GM12878 (cell line): Measurements from ENCODE around the gene TXNL4A. TPM values are rescaled to one million over a fixed set of nuclear protein-coding genes. Genes with fewer than 3 reads are reported as not detected.

Source experiments
- ATAC-seq: fragments of 200-7000 bp; cut with Tn5 transposase; 3 replicates; pipeline ENCODE4 v1.9.1; 2020; ENCODE audit warnings: mild to moderate bottlenecking, moderate library complexity
- BruUV-seq: library from RNA; stranded (reverse); fragments of 400-500 nt; replicated peaks from 2 replicates; lab custom pipeline; 2021; lab: Mats Ljungman, UMichigan
- CTCF ChIA-PET: fragments of 300-600 bp; sonication (Branson Sonifier 250); formaldehyde crosslinking; extraction: SDS; loops from one replicate; lab custom pipeline; 2021; ENCODE audit warnings: inconsistent platforms; lab: Yijun Ruan, JAX
- POLR2A ChIA-PET: fragments of 350-600 bp; formaldehyde crosslinking; extraction: SDS; loops from one replicate; lab custom pipeline; 2021; ENCODE audit warnings: inconsistent platforms; lab: Charles Lee
- RAD21 ChIA-PET: fragments of 300-600 bp; sonication (Branson Sonifier 250); formaldehyde crosslinking; loops from one replicate; lab custom pipeline; 2023; ENCODE audit warnings: antibody characterized with exemption; ENCODE audit not compliant: unreplicated experiment; lab: Charles Lee
- SMC1A ChIA-PET: fragments of 300-600 bp; sonication (Branson Sonifier 250); formaldehyde crosslinking; loops from one replicate; lab custom pipeline; 2023; ENCODE audit not compliant: unreplicated experiment, uncharacterized antibody; lab: Charles Lee
- DNase-seq: peaks from one replicate; pipeline ENCODE4 v3.0.0-alpha.2; 2011; ENCODE audit warnings: low read depth, low spot score
- FAIRE-seq: peaks from 3 replicates; lab custom pipeline; 2011; peaks lifted over from hg19 to GRCh38; lab: Jason Lieb, UNC
- H2AFZ ChIP-seq: 2 replicates; pipeline ENCODE4 v1.6.0; 2011; ENCODE audit warnings: low read depth, low read length, control low read depth; ENCODE audit not compliant: control insufficient read depth
- H3K27ac ChIP-seq: 2 replicates; pipeline ENCODE4 v1.5.1; 2011; ENCODE audit warnings: control low read depth; ENCODE audit not compliant: control insufficient read depth, insufficient read depth
- H3K27me3 ChIP-seq, 2 experiments: replicated peaks in 1 of 2; 2 replicates each; pipeline versions ENCODE4 v1.6.0 to v1.6.1; 2011; ENCODE audit warnings: low read length in 1 of 2; ENCODE audit not compliant: control insufficient read depth in 2 of 2, insufficient read depth in 2 of 2
- H3K36me3 ChIP-seq, 2 experiments: 2 replicates each; pipeline ENCODE4 v1.5.1; 2011; ENCODE audit warnings: low read length in 1 of 2; ENCODE audit not compliant: control insufficient read depth in 2 of 2, insufficient read depth in 2 of 2
- H3K4me1 ChIP-seq: 2 replicates; pipeline ENCODE4 v1.6.1; 2011; ENCODE audit warnings: mild to moderate bottlenecking, low read length, moderate library complexity, mixed read lengths; ENCODE audit not compliant: control insufficient read depth, insufficient read depth
- H3K4me2 ChIP-seq: 2 replicates; pipeline ENCODE4 v1.6.0; 2011; ENCODE audit warnings: control low read depth; ENCODE audit not compliant: control insufficient read depth, insufficient read depth
- H3K4me3 ChIP-seq: fragments of 200-600 bp; sonication (generic); 2 replicates; pipeline ENCODE4 v1.5.1; 2016
- H3K79me2 ChIP-seq: 2 replicates; pipeline ENCODE4 v1.6.0; 2011; ENCODE audit warnings: low read length; ENCODE audit not compliant: control insufficient read depth, insufficient read depth
- H3K9ac ChIP-seq: 2 replicates; pipeline ENCODE4 v1.8.0; 2011; ENCODE audit warnings: low read length, control low read depth, mixed read lengths; ENCODE audit not compliant: control insufficient read depth, insufficient read depth
- H3K9me3 ChIP-seq: replicated peaks from 3 replicates; pipeline ENCODE4 v1.5.1; 2011; ENCODE audit warnings: mild to moderate bottlenecking, low read length; ENCODE audit not compliant: control insufficient read depth, insufficient read depth
- H4K20me1 ChIP-seq: 2 replicates; pipeline ENCODE4 v1.6.0; 2011; ENCODE audit not compliant: control insufficient read depth, insufficient read depth
- CBFB ChIP-seq: IDR thresholded peaks from 2 replicates; pipeline ENCODE4 v1.6.1; 2016; ENCODE audit warnings: antibody characterized with exemption, low read depth
- CEBPB ChIP-seq, 2 experiments: fragments of 150-350 bp in 1 of 2; IDR thresholded peaks; 2 replicates each; pipeline ENCODE4 v1.6.1; 2012 to 2014; ENCODE audit warnings: low read depth in 2 of 2, low read length in 2 of 2, borderline replicate concordance in 1 of 2, inconsistent platforms in 1 of 2
- MLLT1 ChIP-seq: fragments of 450-650 bp; IDR thresholded peaks from 2 replicates; pipeline ENCODE4 v1.6.1; 2016; ENCODE audit warnings: mild to moderate bottlenecking
- MTA2 ChIP-seq: fragments of 450-650 bp; IDR thresholded peaks from 2 replicates; pipeline ENCODE4 v1.6.1; 2016; ENCODE audit warnings: low read depth, mild to moderate bottlenecking, moderate library complexity
- NKRF ChIP-seq: fragments of 450-650 bp; conservative IDR thresholded peaks from 2 replicates; pipeline ENCODE4 v1.6.1; 2017; ENCODE audit warnings: mild to moderate bottlenecking, moderate library complexity
- NR2C2 ChIP-seq: IDR thresholded peaks from 2 replicates; pipeline ENCODE4 v1.6.1; 2011; ENCODE audit warnings: borderline replicate concordance, low read depth; ENCODE audit not compliant: control insufficient read depth, insufficient read length
- PAX5 ChIP-seq: IDR thresholded peaks from 2 replicates; pipeline ENCODE4 v1.6.1; 2011; ENCODE audit warnings: low read depth, low read length, borderline replicate concordance
- RB1 ChIP-seq: fragments of 450-650 bp; formaldehyde crosslinking; IDR thresholded peaks from 2 replicates; pipeline ENCODE4 v1.6.1; 2017; ENCODE audit warnings: mild to moderate bottlenecking, borderline replicate concordance
- RUNX3 ChIP-seq: IDR thresholded peaks from 2 replicates; pipeline ENCODE4 v1.6.1; 2012; ENCODE audit warnings: low read length, inconsistent platforms
- SREBF2 ChIP-seq: IDR thresholded peaks from 2 replicates; pipeline ENCODE4 v1.6.1; 2012; ENCODE audit warnings: mild to moderate bottlenecking, low read length
- SUPT20H ChIP-seq: IDR thresholded peaks from 2 replicates; pipeline ENCODE4 v1.6.1; 2011; ENCODE audit warnings: low read depth, mild to moderate bottlenecking, low read length, moderate library complexity, borderline replicate concordance; ENCODE audit not compliant: control insufficient read depth
- TCF3 ChIP-seq: IDR thresholded peaks from 2 replicates; pipeline ENCODE4 v1.6.1; 2012; ENCODE audit warnings: low read depth, mild to moderate bottlenecking, low read length, borderline replicate concordance; ENCODE audit not compliant: insufficient read depth
- TCF7 ChIP-seq: IDR thresholded peaks from 2 replicates; pipeline ENCODE4 v1.6.1; 2014; ENCODE audit warnings: antibody characterized with exemption, borderline replicate concordance
- YBX1 ChIP-seq: fragments of 450-650 bp; IDR thresholded peaks from 2 replicates; pipeline ENCODE4 v1.6.1; 2016; ENCODE audit warnings: antibody characterized with exemption
- YY1 ChIP-seq: IDR thresholded peaks from 2 replicates; pipeline ENCODE4 v1.6.1; 2011; ENCODE audit warnings: low read depth, mild to moderate bottlenecking, low read length
- ZNF687 ChIP-seq: fragments of 450-650 bp; IDR thresholded peaks from 2 replicates; pipeline ENCODE4 v1.6.1; 2017; ENCODE audit warnings: mild to moderate bottlenecking, moderate library complexity
- WGBS: methylation state at CpG from one replicate; pipeline ENCODE4 v1.1.6; 2016; ENCODE audit warnings: low lambda C conversion rate; ENCODE audit not compliant: insufficient replicate concordance, insufficient coverage; ENCODE audit errors: missing lambda C conversion rate; 5-methylcytosine and 5-hydroxymethylcytosine counted together
- in situ Hi-C: fragments of 300-500 bp; cut with MboI; formaldehyde crosslinking; loops from 9 replicates; pipeline ENCODE4 v1.14.3; 2018; ENCODE audit warnings: mixed read lengths
- intact Hi-C: fragments of 100-400 bp; cut with micrococcal nuclease; formaldehyde crosslinking; loops from one replicate; pipeline ENCODE4 v1.14.2; 2022; ENCODE audit not compliant: unreplicated experiment
- polyA plus RNA-seq, 11 experiments: library from polyadenylated mRNA; depleted of rRNA in 4 of 11; unstranded in 6 of 11; stranded (reverse) in 5 of 11; fragments of >200 nt; fragmentation: Nextera tagmentation in 4 of 11; fragmentation: Illumina TruSeq in 1 of 11; extraction: Ambion mirVana in 4 of 11; extraction: Trizol in 1 of 11; gene quantifications; 1 replicate in 1 of 11; 2 replicates in 10 of 11; pipeline versions ENCODE4 v1.2.1 to v1.2.3, GENCODE V29; 2011 to 2016; ENCODE audit warnings: inconsistent platforms in 2 of 11, missing spikeins in 2 of 11, low read depth in 1 of 11
- total RNA-seq, 4 experiments: library from RNA; depleted of rRNA in 3 of 4; stranded (reverse); fragments of >200 nt in 3 of 4; fragmentation: Illumina TruSeq in 1 of 4; extraction: Trizol in 1 of 4; gene quantifications; 2 replicates each; pipeline versions ENCODE4 v1.2.1 to v1.2.3, GENCODE V29; 2013 to 2021

Gene TXNL4A
- total and polyA plus RNA-seq, 10 of the 15 experiments (the other 5 are each of a cell fraction or from before 2014, with no cell fraction given), result 38.4 to 329 (median 128) TPM

GRCh38 chr18:79926715-79927606, 61.4 kb downstream of the TXNL4A start (continued):
- no peak for TF ChIP-seq ZNF687
- no peak for TF ChIP-seq RUNX3
- no peak for TF ChIP-seq NR2C2
- no peak for TF ChIP-seq YY1
- TF ChIP-seq TCF7, result no peak
- TF ChIP-seq CEBPB (IDR thresholded peaks at IDR 0.05; ENCODE audit: borderline replicate concordance in 1 of 2, low read depth in 2 of 2, low read length in 2 of 2), result no peak

DNA sequence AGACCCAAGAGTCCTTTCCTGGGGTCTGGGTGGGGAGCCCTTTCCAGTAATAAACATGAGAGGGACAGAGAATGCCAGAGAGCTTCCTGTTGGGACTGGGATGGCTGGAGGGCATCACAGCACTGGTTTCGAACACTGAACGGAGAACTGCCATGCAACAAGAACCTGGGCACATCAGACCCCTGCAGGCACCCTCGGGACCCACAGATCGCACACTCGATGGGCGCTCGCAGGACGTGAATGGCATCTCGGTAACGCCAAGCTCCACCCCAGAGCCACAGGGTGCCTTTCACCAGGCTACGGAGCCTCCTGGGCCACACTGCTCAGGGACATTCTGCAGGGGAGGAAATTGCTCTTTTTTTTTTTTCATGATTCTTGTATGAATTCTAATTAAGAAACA, 62.1 kb downstream of the TXNL4A start:
- Histone ChIP-seq H3K9ac (no peak overlapping the region), H3K4me1 (no peaks in the 10 kb centered on the region), H2AFZ (no peak overlapping the region), H3K4me3 (no peak overlapping the region), H3K79me2 (peaks cover 3% of the 10 kb centered on the region), H3K27me3 (no peaks in the 10 kb centered on the region), H4K20me1 (no peaks in the 10 kb centered on the region), H3K9me3 (peaks cover 24% of the 10 kb centered on the region), H3K36me3 (peaks cover 7 to 12% of the 10 kb centered on the region in 2 experiments), H3K4me2 (no peak overlapping the region), H3K27ac (no peak overlapping the region)
- no TSS peak for BruUV-seq
- ATAC-seq (no peak), FAIRE-seq (no peak), DNase-seq (no peak)
- POLR2A ChIA-PET, result no interaction called here
- SMC1A ChIA-PET, result no interaction called here
- CTCF ChIA-PET, result no interaction called here
- RAD21 ChIA-PET, result no interaction called here
- 93% methylated on average over 11 of the region's 11 CpGs for WGBS
- in situ Hi-C loops, result no loop called here
- intact Hi-C loops, result no loop called here
- TF ChIP-seq CBFB (no peak), MLLT1 (no peak), NKRF (no peak), YBX1 (no peak), TCF3 (no peak), MTA2 (no peak), SUPT20H (no peak), RB1 (no peak), PAX5 (no peak), SREBF2 (no peak)
